ENCODE data around the gene PANK1. TPM values are rescaled to one million over a fixed set of nuclear protein-coding genes. Genes with fewer than 3 reads are reported as not detected.

Gene PANK1
- total RNA-seq, 4 donors from 2014 or later = 2.0 to 5.0 (median 3.6) TPM

DNA sequence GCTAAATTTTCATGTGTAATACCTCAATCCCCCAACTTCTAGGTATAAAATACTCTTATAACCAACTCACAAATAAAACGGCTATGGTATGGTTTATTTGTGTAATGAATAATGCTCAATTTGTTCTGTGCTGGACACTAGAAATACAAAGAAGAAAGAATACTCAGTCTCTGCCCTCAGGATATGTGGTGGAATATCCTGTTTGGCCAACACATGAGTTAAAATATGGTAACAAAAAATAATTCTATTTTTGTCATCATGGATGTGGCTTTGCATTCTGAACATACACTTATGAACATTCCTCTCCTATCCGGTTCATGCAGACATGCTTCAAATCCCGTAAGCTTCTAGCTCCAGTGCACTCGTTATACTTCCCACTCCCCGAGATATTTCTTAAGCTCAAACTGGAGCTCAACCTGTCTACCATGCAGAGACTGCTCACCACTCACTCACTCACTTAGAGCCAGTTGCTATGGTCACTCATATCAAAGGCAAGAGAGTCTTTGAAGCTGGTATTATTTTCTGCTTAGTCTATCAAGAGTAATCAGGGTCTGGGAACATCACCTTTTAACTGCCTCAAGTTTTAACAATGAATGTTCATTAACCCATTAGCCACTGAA is 55.8 kb downstream of the PANK1 start:
- WGBS = 61% methylated on average over 5 of the region's 5 CpGs
- no peak overlapping the region for H3K4me3 ChIP-seq
- H3K27me3 ChIP-seq = no peaks in the 10 kb centered on the region
- no peaks in the 10 kb centered on the region for H3K9me3 ChIP-seq
- H3K4me1 ChIP-seq = peaks cover 0 to 15% (median 12%) of the 10 kb centered on the region in 4 donors
- H3K36me3 ChIP-seq = no peaks in the 10 kb centered on the region
- TF ChIP-seq EP300 (IDR thresholded peaks at IDR 0.05) (no peak), CTCF (IDR thresholded peaks at IDR 0.05) (no peak), POLR2A (IDR thresholded peaks at IDR 0.05; ENCODE audit: low read depth) (no peak), POLR2AphosphoS5 (IDR thresholded peaks at IDR 0.05) (no peak)
- intact Hi-C loops (cut with DNase I) = no loop called here
- no peak for DNase-seq (ENCODE audit: extremely low spot score)
- no peak overlapping the region for H3K27ac ChIP-seq (replicated peaks in 1 of 4)

GRCh38 chr10:89588671-89589070 is 56.4 kb downstream of the PANK1 start:
- TF ChIP-seq POLR2A (IDR thresholded peaks at IDR 0.05; ENCODE audit: low read depth) (no peak), EP300 (IDR thresholded peaks at IDR 0.05) (no peak)
- H3K9me3 ChIP-seq = no peaks in the 10 kb centered on the region
- intact Hi-C loops (cut with DNase I) = no loop called here
- 81% methylated on average over 3 of the region's 3 CpGs for WGBS
- no peak overlapping the region for H3K4me3 ChIP-seq
- DNase-seq (ENCODE audit: extremely low spot score) = no peak
- H3K27me3 ChIP-seq = no peaks in the 10 kb centered on the region
- no peaks in the 10 kb centered on the region for H3K36me3 ChIP-seq
- no peak overlapping the region for H3K27ac ChIP-seq (replicated peaks in 1 of 4)
- peaks cover 0 to 15% (median 10%) of the 10 kb centered on the region in 4 donors for H3K4me1 ChIP-seq

DNA sequence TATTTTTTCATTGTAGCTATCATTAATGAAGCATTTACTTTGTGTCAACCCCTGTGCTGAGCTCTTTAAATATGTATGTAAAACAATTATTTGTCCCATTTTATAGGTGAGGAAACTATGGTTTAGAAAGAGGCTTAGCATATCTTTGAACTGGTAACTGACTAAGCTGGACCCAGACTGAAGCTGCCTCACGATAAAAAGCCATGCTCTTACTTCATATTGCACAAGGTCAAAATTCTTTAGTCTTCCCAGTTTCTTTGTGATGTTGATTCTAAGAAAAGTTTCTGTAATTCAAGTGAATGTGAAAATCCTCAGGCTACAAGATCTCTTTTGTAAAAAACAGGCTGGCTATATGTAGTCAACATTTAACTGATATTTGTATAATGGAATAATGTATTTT is 63.0 kb downstream of the PANK1 start:
- WGBS = 100% methylated on average over 1 of the region's 1 CpG
- TF ChIP-seq CTCF (IDR thresholded peaks at IDR 0.05) (no peak), POLR2A (IDR thresholded peaks at IDR 0.05; ENCODE audit: low read depth) (no peak), POLR2AphosphoS5 (IDR thresholded peaks at IDR 0.05) (no peak), EP300 (IDR thresholded peaks at IDR 0.05) (no peak)
- peaks cover 0 to under 1% (median 0%) of the 10 kb centered on the region in 4 donors for H3K9me3 ChIP-seq
- H3K4me3 ChIP-seq = no peak overlapping the region
- no peaks in the 10 kb centered on the region for H3K36me3 ChIP-seq
- DNase-seq (ENCODE audit: extremely low spot score) = no peak
- no peaks in the 10 kb centered on the region for H3K4me1 ChIP-seq
- H3K27me3 ChIP-seq = no peaks in the 10 kb centered on the region
- intact Hi-C loops (cut with DNase I) = no loop called here
- no peak overlapping the region for H3K27ac ChIP-seq (replicated peaks in 1 of 4)

GRCh38 chr10:89580243-89580642 is 64.8 kb downstream of the PANK1 start:
- WGBS = 89% methylated on average over 4 of the region's 4 CpGs
- H3K4me1 ChIP-seq = no peaks in the 10 kb centered on the region
- H3K36me3 ChIP-seq = no peaks in the 10 kb centered on the region
- H3K4me3 ChIP-seq = no peak overlapping the region
- H3K27ac ChIP-seq (replicated peaks in 1 of 4) = no peak overlapping the region
- no peaks in the 10 kb centered on the region for H3K27me3 ChIP-seq
- peaks cover 0 to 5% (median 0%) of the 10 kb centered on the region in 4 donors for H3K9me3 ChIP-seq
- no peak for DNase-seq (ENCODE audit: extremely low spot score)
- intact Hi-C loops (cut with DNase I) = no loop called here
- TF ChIP-seq POLR2AphosphoS5 (IDR thresholded peaks at IDR 0.05) (no peak), POLR2A (IDR thresholded peaks at IDR 0.05; ENCODE audit: low read depth) (no peak), CTCF (IDR thresholded peaks at IDR 0.05) (no peak), EP300 (IDR thresholded peaks at IDR 0.05) (no peak)

DNA sequence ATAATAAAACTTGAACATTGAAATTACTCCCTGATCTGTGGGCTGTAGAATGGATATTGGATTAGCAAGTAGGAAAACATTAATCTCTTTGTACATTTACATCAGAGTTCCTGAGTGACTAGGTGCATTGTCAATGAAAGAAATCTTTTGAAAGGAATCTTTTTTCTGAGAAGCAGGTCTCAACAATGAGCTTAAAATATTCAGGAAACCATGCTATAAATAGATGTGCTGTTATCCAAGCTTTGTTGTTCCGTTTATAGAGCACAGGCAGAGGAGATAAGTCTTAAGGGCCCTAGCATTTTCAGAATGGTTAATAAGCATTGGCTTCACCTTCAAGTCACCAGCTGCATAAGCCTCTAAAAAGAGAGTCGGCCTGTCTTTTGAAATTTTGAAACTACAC is 68.3 kb downstream of the PANK1 start:
- H3K4me3 ChIP-seq = no peak overlapping the region
- TF ChIP-seq EP300 (IDR thresholded peaks at IDR 0.05) (no peak), POLR2AphosphoS5 (IDR thresholded peaks at IDR 0.05) (no peak), POLR2A (IDR thresholded peaks at IDR 0.05; ENCODE audit: low read depth) (no peak), CTCF (IDR thresholded peaks at IDR 0.05) (no peak)
- no peaks in the 10 kb centered on the region for H3K27me3 ChIP-seq
- no peak for DNase-seq (ENCODE audit: extremely low spot score)
- no peaks in the 10 kb centered on the region for H3K4me1 ChIP-seq
- WGBS = 88% methylated on average over 2 of the region's 2 CpGs
- no peak overlapping the region for H3K27ac ChIP-seq (replicated peaks in 1 of 4)
- peaks cover 0 to 5% (median 0%) of the 10 kb centered on the region in 4 donors for H3K9me3 ChIP-seq
- intact Hi-C loops (cut with DNase I) = no loop called here
- H3K36me3 ChIP-seq = no peaks in the 10 kb centered on the region

All from esophagus muscularis mucosa (tissue), 4 donors.